HG02885 (cell line): ENCODE data around the gene MAPK1.
A peak's percentile ranks its signal among the peaks of the same experiment; 100 is the strongest.
"Not testable (repeated sequence)": the region's sequence is repeated elsewhere in the genome, so short reads cannot be mapped to it uniquely, and the experiment has no call there.

Experiments used
- ATAC-seq: cut with Tn5 transposase; IDR thresholded peaks from one replicate; pipeline ENCODE4 v1.9.1; 2021; ENCODE audit warnings: mild to moderate bottlenecking; ENCODE audit not compliant: unreplicated experiment, poor library complexity

MAPK1 gene

DNA sequence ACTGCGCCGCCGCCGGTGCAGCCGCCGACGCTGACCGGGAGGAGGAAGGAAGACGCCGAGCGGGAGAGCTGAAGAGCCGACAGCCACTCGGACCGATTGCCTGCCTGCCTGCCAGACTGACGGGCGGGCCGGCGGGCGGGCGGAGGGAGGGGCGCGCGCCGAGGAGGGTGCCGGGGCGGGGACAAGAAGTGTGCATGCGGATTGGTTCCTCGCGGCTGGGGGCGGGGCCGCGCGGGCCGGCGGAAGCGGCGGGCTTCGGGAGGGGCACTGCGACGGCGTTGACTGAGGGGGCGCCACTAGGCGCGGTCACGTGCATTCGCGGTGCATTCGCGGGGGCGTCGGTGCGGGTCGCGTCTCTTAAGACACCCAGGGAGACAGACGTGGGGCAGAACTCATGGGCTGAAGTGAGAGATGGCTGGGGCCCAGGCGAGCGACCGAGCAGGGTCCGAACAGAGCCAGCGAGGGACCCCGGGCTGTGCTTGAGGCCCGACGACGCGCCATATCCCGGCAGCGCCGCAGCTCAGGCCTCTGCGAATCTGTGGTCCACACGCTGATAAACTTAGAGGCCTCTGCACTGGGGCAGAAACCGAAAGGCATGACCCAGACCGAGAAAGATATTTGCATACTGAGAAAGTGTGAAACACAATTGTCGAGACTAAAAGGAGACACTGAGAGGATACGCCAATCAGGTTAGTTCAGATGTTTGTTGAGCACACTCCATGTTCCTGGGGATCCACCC, at the start of gene MAPK1:
Gene MAPK1, minus strand, starts transcription at position 118 of the 739 bp plus-strand sequence. CDS start 205 bp downstream, outside the sequence.
- ATAC-seq = peak; percentile 82

DNA sequence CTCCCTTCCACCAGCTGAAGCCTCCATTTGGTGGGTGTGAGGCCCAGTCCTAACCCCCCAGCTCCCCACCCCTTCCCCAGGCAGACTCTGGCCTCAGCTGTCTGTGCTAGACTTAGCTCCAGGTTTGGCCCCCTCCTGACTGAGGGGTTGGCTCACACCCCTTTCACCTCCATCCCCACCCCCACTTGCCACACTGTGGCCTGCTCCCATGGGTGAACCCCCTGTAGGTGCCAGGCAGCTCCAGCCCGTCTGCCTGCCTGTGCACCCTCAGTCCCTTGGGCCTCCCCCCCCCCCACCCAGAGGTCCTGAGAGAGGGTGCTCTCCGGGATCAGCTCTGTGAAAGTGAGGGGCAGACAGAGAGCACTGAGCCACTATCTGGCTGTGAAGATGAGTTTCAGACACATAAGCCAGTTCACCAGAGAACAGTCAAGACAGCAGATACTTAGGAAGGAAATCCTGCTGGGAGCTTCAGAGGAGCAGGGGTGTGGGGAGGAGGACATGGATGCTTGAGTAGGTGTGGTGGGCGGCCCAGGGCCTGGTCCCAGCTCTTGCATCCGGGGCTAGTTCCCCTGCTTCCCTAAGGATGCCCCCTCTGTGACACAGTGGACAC, 49.0 kb upstream of the MAPK1 start:
- ATAC-seq = no peak

DNA sequence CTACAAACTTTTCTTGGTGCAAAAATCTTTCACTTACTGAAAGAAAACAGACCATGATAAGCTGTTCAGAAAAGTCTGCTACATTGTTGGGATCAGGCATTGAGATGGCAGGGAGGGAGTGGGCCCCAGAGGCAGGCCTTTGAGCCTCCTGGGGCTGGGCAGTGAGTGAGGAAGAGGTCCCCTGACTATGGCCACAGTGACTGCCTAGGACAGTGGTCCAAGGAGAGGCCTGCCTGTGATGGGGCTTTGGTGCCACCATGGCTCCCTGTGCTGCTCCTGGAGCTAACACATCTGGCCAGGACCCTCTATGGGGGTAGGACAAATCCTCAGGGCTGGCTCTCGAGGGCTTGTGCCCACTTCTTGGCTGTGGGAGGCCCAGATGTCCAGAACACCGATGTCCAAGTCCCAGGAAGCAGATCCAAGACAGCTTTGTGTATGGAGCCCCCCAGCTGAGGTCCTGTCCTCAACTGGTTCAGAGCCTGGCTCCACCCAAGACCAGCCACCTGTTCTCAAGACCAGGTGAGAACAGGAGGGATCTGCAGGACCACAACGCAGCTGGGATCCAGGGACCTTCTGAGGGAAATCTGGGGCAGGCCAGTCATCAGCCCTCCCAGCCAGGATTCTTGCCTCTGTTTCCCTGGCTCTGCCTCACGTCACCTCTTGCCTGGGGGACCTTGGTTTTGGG, 48.3 kb upstream of the MAPK1 start:
- ATAC-seq = no peak

DNA sequence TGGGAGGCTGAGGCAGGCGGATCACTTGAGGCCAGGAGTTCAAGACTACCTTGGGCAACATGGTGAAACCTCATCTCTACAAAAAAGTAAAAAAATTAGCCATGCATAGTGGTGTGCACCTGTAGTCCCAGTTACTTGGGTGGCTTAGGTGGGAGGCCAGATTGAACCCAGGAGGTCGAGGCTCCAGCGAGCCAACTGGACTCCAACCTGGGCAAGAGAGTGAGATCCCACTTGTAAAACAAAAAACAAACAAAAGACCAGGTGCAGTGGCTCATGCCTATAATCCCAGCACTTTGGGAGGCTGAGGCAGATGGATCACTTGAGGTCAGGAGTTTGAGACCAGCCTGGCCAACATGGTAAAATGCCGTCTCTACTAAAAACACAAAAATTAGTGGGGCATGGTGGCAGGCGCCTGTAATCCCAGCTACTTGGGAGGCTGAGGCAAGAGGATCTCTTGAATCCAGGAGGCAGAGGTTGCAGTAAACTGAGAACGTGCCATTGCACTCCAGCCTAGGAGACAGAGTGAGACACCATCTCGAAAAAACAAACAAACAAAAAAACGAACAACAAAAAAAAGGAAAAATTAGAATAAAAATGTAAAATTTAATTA, 46.7 kb upstream of the MAPK1 start:
- not testable (repeated sequence) for ATAC-seq

DNA sequence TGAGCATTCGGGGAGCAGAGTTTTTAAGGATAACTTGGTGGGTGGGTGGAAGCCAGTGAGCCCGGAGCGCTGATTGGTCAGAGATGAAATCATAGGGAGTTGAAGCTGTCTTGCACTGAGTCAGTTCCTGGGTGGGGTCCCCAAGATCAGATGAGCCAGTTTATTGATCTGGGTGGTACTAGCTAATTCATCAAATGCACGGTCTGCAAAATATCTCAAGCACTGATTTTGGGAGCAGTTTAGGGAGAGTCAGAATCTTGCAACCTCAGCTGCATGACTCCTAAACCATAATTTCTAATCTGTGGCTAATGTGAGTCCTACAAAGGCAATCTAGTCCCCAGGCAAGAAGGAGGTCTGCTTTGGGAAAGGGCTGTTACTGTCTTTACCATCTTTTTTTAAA, 42.9 kb upstream of the MAPK1 start:
- ATAC-seq = not testable (repeated sequence)

DNA sequence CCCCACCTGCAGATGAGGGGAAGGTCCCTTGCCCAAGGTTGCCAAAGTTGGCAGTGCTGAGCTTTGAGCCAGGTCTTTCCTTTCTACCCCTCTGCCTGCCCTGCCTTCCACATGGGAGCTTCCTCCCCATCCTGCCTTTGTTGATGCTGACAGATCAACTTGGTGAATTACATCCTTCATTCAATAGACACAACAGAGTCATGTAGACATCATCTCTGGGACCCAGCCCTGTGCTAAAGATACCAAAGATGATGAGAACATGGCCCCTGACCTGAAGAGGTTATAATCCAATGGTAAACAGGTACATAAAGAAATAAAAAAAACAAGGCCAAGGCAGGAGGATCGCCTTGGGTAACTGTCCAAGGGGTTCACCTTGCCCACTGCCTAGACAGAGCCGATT, 42.4 kb upstream of the MAPK1 start:
- no peak for ATAC-seq

DNA sequence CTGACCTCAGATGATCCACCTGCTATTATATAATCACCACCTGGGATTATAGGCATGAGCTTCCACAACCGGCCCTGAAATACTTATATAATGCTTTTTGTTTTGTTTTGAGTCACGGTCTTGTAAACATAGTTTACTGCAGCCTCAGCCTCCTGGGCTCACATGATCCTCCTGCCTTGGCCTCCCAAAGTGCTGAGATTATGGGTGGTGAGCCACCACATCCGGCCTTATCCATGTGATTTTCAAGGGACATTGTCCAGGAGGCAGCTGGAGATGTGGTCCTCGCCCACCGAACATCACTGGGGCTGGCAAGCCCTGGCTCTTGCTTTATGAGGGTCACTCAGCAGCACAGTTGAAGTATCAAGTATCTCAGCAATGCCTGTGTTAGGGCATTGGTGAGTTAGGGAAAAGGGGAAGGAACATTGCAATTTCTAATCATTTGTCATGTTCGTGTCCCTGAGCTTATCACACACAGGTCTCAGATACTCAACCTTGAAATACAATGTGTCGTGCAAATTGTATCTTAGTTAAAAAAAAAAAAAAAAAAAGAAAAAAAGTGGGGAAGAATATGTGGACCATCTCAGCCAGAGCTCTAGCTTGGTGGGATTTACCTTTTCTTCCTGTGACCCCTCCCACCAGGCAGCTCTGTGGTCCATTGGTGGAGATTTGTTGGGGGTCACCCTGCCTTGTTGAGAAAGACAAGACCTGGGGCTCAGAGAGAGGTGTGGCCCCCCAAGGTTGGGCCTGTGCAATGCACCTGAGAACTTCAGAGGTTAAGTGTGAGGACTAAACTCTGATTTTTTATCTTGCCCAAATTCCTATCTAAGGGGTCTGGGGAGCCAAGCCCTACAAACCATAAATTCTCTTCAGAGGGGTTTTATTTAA, 40.4 kb upstream of the MAPK1 start:
- ATAC-seq = no peak

DNA sequence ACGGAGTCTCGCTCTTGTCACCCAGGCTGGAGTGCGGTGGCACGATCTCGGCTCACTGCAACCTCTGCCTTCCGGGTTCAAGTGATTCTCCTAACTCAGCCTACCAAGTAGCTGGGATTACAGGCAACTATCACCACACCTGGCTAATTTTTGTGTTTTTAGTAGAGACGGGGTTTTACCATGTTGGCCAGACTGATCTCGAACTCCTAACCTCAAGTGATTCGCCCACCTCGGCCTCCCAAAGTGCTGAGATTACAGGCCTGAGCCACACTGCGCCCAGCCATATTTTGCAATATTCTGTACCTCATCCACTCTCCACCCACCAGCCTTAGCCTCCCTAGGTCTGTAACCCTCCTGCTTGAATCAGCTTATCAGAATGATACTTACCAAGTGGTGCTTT, 37.8 kb upstream of the MAPK1 start:
- ATAC-seq = not testable (repeated sequence)

DNA sequence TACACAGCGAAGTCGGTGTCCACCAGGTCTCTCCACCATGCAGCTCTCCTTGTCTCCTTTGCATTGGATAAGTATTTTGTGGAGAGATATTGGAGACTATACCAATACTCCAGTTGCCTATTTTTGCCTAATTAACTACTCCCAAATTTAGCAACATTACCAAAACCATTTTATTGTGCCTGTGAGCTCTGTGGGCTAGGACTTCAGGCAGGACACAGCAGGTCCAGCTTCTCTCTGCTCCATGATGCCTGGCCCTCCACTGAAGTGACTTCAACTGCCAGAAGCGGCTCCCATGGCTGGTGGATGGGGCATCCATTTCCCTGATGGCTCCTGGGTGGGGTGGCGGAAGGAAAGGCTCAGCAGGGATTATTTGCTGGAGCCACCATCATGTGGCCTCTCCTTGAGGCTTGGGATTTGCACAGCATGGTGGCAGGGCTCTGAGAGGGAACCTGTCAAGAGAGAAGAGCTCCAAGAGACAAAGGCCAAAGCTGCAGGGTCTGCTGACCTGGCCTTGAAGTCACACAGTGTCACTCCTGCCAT, 36.9 kb upstream of the MAPK1 start:
- no peak for ATAC-seq

DNA sequence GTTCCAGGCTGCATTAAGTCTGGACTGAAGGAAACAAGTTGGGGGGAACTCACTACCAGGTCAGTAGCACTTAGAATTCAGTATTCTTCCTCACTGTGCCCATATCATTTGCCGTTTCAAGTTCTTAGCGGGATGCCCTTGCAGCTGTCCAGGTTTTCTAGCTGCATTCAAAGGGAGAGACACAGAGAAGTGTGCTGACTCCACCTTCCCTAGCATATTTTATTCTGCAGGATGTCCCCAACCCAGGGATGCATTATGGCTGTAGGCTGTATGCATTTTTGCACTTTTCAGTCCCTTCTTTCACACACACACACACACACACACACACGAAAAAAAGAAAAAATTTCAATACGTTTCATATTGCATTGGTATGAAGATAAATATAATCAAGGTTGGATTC, 35.8 kb upstream of the MAPK1 start:
- ATAC-seq = no peak

DNA sequence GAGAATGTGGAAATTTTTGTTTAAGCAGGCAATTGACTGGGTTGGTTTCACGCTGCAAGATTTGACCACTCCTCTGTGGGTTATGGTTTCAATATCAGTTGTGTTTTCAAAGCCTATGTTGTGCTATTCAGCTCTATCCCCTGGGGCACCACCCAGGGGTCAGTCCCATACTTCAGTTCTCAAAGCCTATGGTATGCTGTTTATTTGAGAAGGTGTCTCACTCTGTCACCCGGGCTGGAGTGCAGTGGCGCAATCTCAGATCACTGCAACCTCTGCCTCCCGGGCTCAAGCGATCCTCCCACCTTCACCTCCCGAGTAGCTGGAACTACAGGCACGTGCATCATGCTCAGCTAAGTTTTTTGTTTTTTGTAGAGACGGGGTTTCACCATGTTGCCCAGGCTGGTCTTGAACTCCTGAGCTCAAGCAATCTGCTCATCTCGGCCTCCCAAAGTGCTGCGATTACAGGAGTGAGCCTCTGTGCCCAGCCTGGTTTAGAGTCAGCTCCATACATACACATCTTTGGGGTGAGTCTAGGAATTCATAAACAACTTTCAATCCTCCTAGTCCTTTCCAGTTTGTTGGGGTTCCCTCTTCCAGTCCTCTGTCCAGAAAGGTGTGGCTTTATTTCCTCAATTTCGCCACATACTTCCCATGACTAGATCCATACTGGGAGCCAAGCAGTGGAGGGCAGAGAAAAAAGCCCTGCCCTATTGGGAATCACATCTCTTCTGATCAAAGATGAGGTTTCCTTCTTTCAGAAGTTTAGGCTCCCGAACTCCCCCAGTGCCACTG, 35.0 kb upstream of the MAPK1 start:
- peak; percentile 55 for ATAC-seq

DNA sequence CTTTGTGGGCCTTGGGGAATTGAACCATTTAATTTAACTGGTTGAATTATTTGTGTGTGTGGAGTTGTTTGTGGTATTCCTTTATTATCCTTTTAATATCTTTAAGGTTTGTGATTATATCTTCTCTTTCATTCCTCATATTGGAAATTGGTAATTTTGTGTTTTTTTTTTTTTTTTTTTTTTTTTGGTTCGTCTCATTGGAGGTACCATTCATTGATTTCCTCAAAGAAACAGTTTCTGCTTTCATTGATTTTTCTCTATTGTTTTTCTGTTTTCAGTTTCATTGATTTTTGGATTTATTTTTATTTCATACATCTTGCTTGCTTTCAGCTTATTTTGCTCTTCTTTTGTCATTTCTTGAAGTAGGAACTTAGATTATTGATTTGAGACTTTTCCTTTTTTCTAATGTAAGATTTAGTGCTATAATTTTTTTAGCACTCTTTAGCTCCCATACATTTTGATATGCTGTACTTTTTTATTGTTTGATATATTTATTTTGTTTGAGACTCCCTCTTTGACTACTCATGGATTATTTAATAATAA, 31.0 kb upstream of the MAPK1 start:
- ATAC-seq = no peak

DNA sequence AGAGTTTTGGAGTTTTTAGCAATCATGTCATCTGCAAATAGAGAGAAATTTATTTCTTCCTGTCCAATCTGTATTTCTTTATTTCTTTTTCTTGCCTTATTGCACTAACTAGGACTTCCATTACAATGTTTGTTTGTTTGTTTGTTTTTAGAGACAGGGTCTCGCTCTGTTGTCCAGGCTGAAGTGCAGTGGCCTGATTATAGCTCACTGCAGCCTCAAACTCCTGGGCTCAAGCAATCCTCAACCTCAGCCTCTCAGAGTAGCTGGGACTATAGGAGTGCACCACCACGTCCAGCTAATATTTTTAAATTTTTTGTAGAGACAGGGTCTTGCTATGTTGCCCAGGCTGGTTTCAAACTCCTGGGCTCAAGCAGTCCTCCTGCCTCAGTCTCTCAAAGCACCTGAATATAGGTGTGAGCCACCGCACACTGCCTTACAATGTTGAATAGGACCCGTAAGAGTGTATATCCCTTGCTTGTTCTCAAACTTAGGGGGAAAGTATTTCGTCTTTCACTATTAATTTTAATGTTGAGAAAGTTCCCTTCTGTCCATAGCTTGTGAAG, 29.6 kb upstream of the MAPK1 start:
- ATAC-seq = no peak

DNA sequence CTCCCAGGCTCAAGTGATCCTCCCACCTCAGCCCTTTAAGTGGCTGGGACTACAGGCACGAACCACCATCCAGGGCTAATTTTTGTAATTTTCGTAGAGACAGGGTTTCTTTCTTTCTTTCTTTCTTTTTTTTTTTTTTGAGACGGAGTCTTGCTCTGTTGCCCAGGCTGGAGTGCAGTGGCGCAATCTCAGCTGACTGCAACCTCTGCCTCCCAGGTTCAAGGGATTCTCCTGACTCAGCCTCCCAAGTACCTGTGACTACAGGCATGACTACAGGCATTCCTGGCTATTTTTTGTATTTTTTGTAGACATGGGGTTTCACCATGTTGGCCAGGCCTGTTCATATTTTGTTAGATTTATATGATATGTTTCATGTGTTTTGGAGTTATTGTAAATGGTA, 28.8 kb upstream of the MAPK1 start:
- not testable (repeated sequence) for ATAC-seq

DNA sequence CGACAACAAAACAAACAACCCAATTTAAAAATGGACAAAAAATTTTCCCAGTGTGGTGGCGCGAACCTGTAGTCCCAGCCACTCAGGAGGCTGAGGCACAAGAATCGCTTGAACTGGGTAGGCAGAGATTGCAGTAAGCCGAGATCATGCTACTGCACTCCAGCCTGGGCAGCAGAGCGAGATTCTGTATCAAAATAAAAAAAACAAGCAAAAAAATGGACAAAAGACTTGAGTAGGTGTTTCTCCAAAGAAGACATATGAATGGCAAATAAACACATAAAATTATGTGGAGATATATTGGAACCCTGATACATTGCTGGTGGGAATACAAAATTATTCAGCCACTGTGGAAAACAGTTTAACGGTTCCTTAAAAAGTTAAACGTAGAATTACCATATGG, 27.4 kb upstream of the MAPK1 start:
- ATAC-seq = no peak

DNA sequence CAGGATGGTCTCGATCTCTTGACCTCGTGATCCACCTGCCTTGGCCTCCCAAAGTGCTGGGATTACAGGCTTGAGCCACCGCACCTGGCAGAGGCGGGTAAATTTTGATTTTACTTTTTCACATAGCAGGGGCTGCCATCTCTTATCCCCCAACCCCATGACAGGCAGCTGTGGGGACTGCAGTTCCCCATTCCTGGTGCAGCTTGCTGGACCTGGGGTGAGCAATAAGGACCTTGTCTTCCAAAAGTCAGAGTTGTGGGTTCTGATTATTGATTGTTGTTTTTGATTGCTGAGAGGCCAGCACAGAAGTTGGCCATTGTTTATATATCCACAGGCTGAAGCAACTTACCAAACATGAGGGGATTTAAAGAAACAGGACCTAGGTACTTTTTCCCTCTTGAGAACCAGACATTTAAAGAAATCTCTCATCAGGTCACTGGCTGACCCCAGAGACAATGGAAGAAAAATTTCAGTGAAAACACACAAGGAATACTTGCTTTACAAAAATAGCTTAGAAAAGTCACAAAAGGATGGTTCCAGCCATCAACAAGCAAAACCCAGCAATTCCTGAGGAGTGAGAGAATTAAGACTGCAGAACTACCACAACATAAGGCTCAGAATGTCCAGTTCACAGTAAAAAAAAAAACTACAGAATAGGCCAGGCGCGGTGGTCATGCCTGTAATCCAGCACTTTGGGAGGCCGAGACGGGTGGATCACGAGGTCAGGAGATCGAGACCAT, 22.0 kb upstream of the MAPK1 start:
- no peak for ATAC-seq

DNA sequence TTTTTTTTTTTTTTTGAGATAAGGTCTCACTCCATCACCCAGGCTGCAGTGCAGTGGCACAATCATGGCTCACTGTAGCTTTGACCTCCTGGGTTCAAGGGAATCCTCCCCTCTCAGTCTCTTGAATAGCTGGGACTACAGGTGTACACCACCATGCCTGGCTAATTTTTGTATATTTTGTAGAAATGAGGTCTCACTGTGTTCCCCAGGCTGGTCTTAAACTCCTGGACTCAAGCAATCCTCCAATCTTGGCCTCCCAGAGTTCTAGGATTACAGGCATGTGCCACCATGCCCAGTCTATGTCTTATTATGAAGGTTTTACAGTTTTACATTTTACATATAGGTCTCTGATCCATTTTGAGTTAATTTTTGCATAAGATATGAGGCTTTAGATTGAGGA, 20.4 kb upstream of the MAPK1 start:
- no peak for ATAC-seq

DNA sequence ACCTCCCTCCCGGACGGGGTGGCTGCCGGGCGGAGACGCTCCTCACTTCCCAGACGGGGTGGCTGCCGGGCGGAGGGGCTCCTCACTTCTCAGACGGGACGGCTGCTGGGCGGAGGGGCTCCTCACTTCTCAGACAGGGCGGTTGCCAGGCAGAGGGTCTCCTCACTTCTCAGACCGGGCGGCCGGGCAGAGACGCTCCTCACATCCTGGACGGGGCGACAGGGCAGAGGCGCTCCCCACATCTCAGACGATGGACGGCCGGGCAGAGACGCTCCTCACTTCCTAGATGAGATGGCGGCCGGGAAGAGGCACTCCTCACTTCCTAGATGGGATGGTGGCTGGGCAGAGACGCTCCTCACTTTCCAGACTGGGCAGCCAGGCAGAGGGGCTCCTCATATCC, 16.5 kb upstream of the MAPK1 start:
- not testable (repeated sequence) for ATAC-seq
